ENCODE data around the gene SEC16A. TPM values are rescaled to one million over a fixed set of nuclear protein-coding genes. Genes with fewer than 3 reads are reported as not detected.

Gene SEC16A
- total RNA-seq, 1 donor from 2014 or later, result 66.5 TPM

- Histone ChIP-seq H3K36me3 (no peaks in the 10 kb centered on the region), H3K27me3 (ENCODE audit: low read depth) (no peaks in the 10 kb centered on the region), H3K4me3 (no peak overlapping the region), H3K9me3 (no peaks in the 10 kb centered on the region), H3K27ac (no peak overlapping the region), H3K4me1 (peaks cover 19% of the 10 kb centered on the region)
- intact Hi-C loops (cut with DNase I), result loop anchor here (5.0 kb wide), 1 partner anchor 145 kb away; no protein-coding TSS in a partner anchor
- ATAC-seq, result no peak
- no peak for TF ChIP-seq CTCF (IDR thresholded peaks at IDR 0.05)
- DNase-seq, result no peak
Observed at GRCh38 chr9:136487672-136488071, 4.8 kb upstream of the SEC16A start.

GRCh38 chr9:136486823-136487620 lies 4.2 kb upstream of the SEC16A start:
- no peaks in the 10 kb centered on the region for H3K36me3 ChIP-seq
- ATAC-seq (no peak), DNase-seq (no peak)
- H3K4me3 ChIP-seq, result no peak overlapping the region
- no peak for TF ChIP-seq CTCF (IDR thresholded peaks at IDR 0.05)
- intact Hi-C loops (cut with DNase I), result loop anchor here (5.0 kb wide), 1 partner anchor 145 kb away; no protein-coding TSS in a partner anchor
- H3K9me3 ChIP-seq, result no peaks in the 10 kb centered on the region
- H3K4me1 ChIP-seq, result peaks cover 19% of the 10 kb centered on the region
- H3K27me3 ChIP-seq (ENCODE audit: low read depth), result no peaks in the 10 kb centered on the region
- no peak overlapping the region for H3K27ac ChIP-seq

GRCh38 chr9:136486131-136486530 lies 3.3 kb upstream of the SEC16A start:
- TF ChIP-seq CTCF (IDR thresholded peaks at IDR 0.05), result no peak
- no peaks in the 10 kb centered on the region for H3K36me3 ChIP-seq
- DNase-seq (no peak), ATAC-seq (no peak)
- H3K9me3 ChIP-seq, result no peaks in the 10 kb centered on the region
- H3K4me3 ChIP-seq, result no peak overlapping the region
- H3K27me3 ChIP-seq (ENCODE audit: low read depth), result no peaks in the 10 kb centered on the region
- H3K4me1 ChIP-seq, result peaks cover 28% of the 10 kb centered on the region
- intact Hi-C loops (cut with DNase I), result loop anchor here (5.0 kb wide), 1 partner anchor 146 kb away; no protein-coding TSS in a partner anchor
- no peak overlapping the region for H3K27ac ChIP-seq

- DNase-seq (peak; percentile 90), ATAC-seq (peak; percentile 23 to 24)
- Histone ChIP-seq H3K9me3 (no peaks in the 10 kb centered on the region), H3K27me3 (ENCODE audit: low read depth) (no peaks in the 10 kb centered on the region), H3K36me3 (no peaks in the 10 kb centered on the region), H3K4me1 (peaks cover 29% of the 10 kb centered on the region), H3K4me3 (no peak overlapping the region), H3K27ac (no peak overlapping the region)
- intact Hi-C loops (cut with DNase I), result loop anchor here (5.0 kb wide), 1 partner anchor 147 kb away; no protein-coding TSS in a partner anchor
- peak; percentile 89 for TF ChIP-seq CTCF (IDR thresholded peaks at IDR 0.05)
Observed at GRCh38 chr9:136485049-136486045, 2.5 kb upstream of the SEC16A start.
